H1 (cell line): ENCODE results near the gene FAM222B. TPM values are rescaled to one million over a fixed set of nuclear protein-coding genes. Genes with fewer than 3 reads are reported as not detected.

Experiments
- CTCF ChIA-PET: fragments of 300-600 bp; sonication (Branson Sonifier 250); formaldehyde crosslinking; loops from one replicate; lab custom pipeline; 2021; ENCODE audit not compliant: partially characterized antibody; lab: Charles Lee
- POLR2A ChIA-PET: fragments of 300-600 bp; sonication (Branson Sonifier 250); formaldehyde crosslinking; loops from one replicate; lab custom pipeline; 2021; ENCODE audit warnings: inconsistent platforms; ENCODE audit not compliant: partially characterized antibody; lab: Charles Lee
- DNase-seq, 2 experiments: peaks; one replicate each; pipeline versions ENCODE4 v3.0.0 to v3.0.0-alpha.2; 2010 to 2022; ENCODE audit warnings: low spot score in 2 of 2, low read depth in 1 of 2, mixed read lengths in 1 of 2
- FAIRE-seq: peaks from 2 replicates; lab custom pipeline; 2011; peaks lifted over from hg19 to GRCh38; lab: Jason Lieb, UNC
- H2AFZ ChIP-seq: 2 replicates; pipeline ENCODE4 v1.8.1; 2012; ENCODE audit warnings: low read length, inconsistent platforms
- H2AK5ac ChIP-seq: 2 replicates; pipeline ENCODE4 v1.6.1; 2013; ENCODE audit warnings: low read depth, low read length
- H2BK120ac ChIP-seq: replicated peaks from 2 replicates; pipeline ENCODE3; 2013; ENCODE audit warnings: low read depth, low read length, inconsistent platforms
- H2BK12ac ChIP-seq: 2 replicates; pipeline ENCODE4 v1.6.1; 2013; ENCODE audit warnings: low read depth, low read length
- H2BK15ac ChIP-seq: 2 replicates; pipeline ENCODE4 v1.6.1; 2013; ENCODE audit warnings: low read length
- H2BK20ac ChIP-seq: 2 replicates; pipeline ENCODE4 v1.6.1; 2013; ENCODE audit warnings: low read length
- H2BK5ac ChIP-seq: 2 replicates; pipeline ENCODE4 v1.6.1; 2013; ENCODE audit warnings: low read depth, low read length
- H3K14ac ChIP-seq: 2 replicates; pipeline ENCODE4 v1.6.1; 2013; ENCODE audit warnings: inconsistent platforms; ENCODE audit not compliant: insufficient read length
- H3K18ac ChIP-seq: 2 replicates; pipeline ENCODE4 v1.6.1; 2013; ENCODE audit warnings: low read length; ENCODE audit errors: extremely low read depth
- H3K23ac ChIP-seq: 2 replicates; pipeline ENCODE4 v1.6.1; 2013; ENCODE audit warnings: inconsistent platforms; ENCODE audit not compliant: insufficient read length
- H3K23me2 ChIP-seq: 2 replicates; pipeline ENCODE4 v1.6.1; 2013; ENCODE audit warnings: low read depth, low read length
- H3K27ac ChIP-seq: 2 replicates; pipeline ENCODE4 v1.6.1; 2011; ENCODE audit warnings: low read depth, low read length, inconsistent platforms
- H3K27me3 ChIP-seq, 4 experiments: replicated peaks in 1 of 4; 1 replicate in 1 of 4; 2 replicates in 3 of 4; pipeline versions ENCODE4 v1.6.1 to v1.8.1; 2011 to 2013; ENCODE audit warnings: low read length in 3 of 4, mild to moderate bottlenecking in 3 of 4, inconsistent platforms in 2 of 4, mixed read lengths in 2 of 4, moderate library complexity in 1 of 4; ENCODE audit not compliant: control insufficient read depth in 3 of 4, insufficient read depth in 3 of 4; ENCODE audit errors: extremely low read depth in 1 of 4
- H3K36me3 ChIP-seq, 4 experiments: 2 replicates each; pipeline versions ENCODE4 v1.6.1 to v1.8.1; 2011 to 2013; ENCODE audit warnings: mild to moderate bottlenecking in 4 of 4, low read length in 3 of 4, moderate library complexity in 2 of 4, control low read depth in 1 of 4, inconsistent platforms in 1 of 4; ENCODE audit not compliant: insufficient read depth in 4 of 4, control insufficient read depth in 2 of 4
- H3K4ac ChIP-seq: replicated peaks from 2 replicates; pipeline ENCODE3; 2013; ENCODE audit warnings: low read length, low read depth, mixed read lengths, inconsistent platforms; ENCODE audit not compliant: insufficient read length
- H3K4me1 ChIP-seq, 4 experiments: replicated peaks in 1 of 4; 1 replicate in 1 of 4; 2 replicates in 3 of 4; pipeline versions ENCODE4 v1.6.1 to v1.8.1; 2011 to 2013; ENCODE audit warnings: low read length in 3 of 4, inconsistent platforms in 2 of 4, mixed read lengths in 1 of 4; ENCODE audit not compliant: insufficient read depth in 4 of 4, control insufficient read depth in 3 of 4
- H3K4me2 ChIP-seq, 2 experiments: 2 replicates each; pipeline versions ENCODE4 v1.6.1 to v1.8.1; 2011 to 2013; ENCODE audit warnings: low read depth in 2 of 2, low read length in 2 of 2, control low read depth in 1 of 2, inconsistent platforms in 1 of 2, mild to moderate bottlenecking in 1 of 2; ENCODE audit not compliant: insufficient read depth in 1 of 2
- H3K4me3 ChIP-seq, 4 experiments: fragments of 200-600, 300-600 bp in 1 of 4; sonication (generic), shearing (Covaris generic), sonication (Bioruptor Twin) in 1 of 4; 2 replicates each; pipeline versions ENCODE4 v1.5.1 to v1.8.1; 2011 to 2016; ENCODE audit warnings: low read length in 4 of 4, low read depth in 3 of 4, control low read depth in 2 of 4, inconsistent platforms in 2 of 4, mild to moderate bottlenecking in 2 of 4, mixed read lengths in 1 of 4, moderate library complexity in 1 of 4; ENCODE audit not compliant: insufficient read depth in 2 of 4; ENCODE audit errors: extremely low read depth in 1 of 4
- H3K56ac ChIP-seq: replicated peaks from 2 replicates; pipeline ENCODE3; 2013; ENCODE audit warnings: low read depth, mild to moderate bottlenecking, mixed read lengths, low read length, inconsistent platforms; ENCODE audit not compliant: insufficient read length
- H3K79me1 ChIP-seq: 2 replicates; pipeline ENCODE4 v1.6.1; 2013; ENCODE audit warnings: low read depth, low read length, control low read depth
- H3K79me2 ChIP-seq, 2 experiments: 2 replicates each; pipeline versions ENCODE4 v1.6.1 to v1.8.1; 2012 to 2013; ENCODE audit warnings: low read length in 2 of 2, mild to moderate bottlenecking in 2 of 2, inconsistent platforms in 1 of 2; ENCODE audit not compliant: insufficient read depth in 2 of 2, control insufficient read depth in 1 of 2
- H3K9ac ChIP-seq, 4 experiments: replicated peaks in 1 of 4; 1 replicate in 1 of 4; 2 replicates in 3 of 4; pipeline versions ENCODE4 v1.6.1 to v1.8.1; 2011 to 2013; ENCODE audit warnings: low read depth in 3 of 4, low read length in 3 of 4, control low read depth in 2 of 4, mild to moderate bottlenecking in 2 of 4, moderate library complexity in 2 of 4, inconsistent platforms in 1 of 4; ENCODE audit errors: extremely low read depth in 1 of 4
- H3K9me3 ChIP-seq, 2 experiments: 2 replicates each; pipeline versions ENCODE4 v1.6.1 to v1.8.1; 2012 to 2013; ENCODE audit warnings: mild to moderate bottlenecking in 2 of 2, moderate library complexity in 2 of 2, control low read depth in 1 of 2, inconsistent platforms in 1 of 2, low read depth in 1 of 2, low read length in 1 of 2, mixed read lengths in 1 of 2; ENCODE audit not compliant: insufficient read depth in 2 of 2
- H4K20me1 ChIP-seq, 2 experiments: replicated peaks in 1 of 2; 2 replicates each; pipeline versions ENCODE3 to v1.8.1; 2011 to 2013; ENCODE audit warnings: inconsistent platforms in 2 of 2, low read length in 2 of 2, mild to moderate bottlenecking in 1 of 2; ENCODE audit not compliant: insufficient read depth in 2 of 2, control insufficient read depth in 1 of 2
- H4K5ac ChIP-seq: 2 replicates; pipeline ENCODE4 v1.6.1; 2013; ENCODE audit warnings: low read length, low read depth, mixed read lengths, inconsistent platforms; ENCODE audit not compliant: insufficient read length
- H4K8ac ChIP-seq: 2 replicates; pipeline ENCODE4 v1.8.0; 2013; ENCODE audit warnings: mild to moderate bottlenecking, moderate library complexity, low read length, inconsistent platforms; ENCODE audit not compliant: insufficient read depth; ENCODE audit errors: extremely low read depth
- H4K91ac ChIP-seq: replicated peaks from 2 replicates; pipeline ENCODE3; 2013; ENCODE audit warnings: low read length, mixed read lengths, inconsistent platforms; ENCODE audit not compliant: insufficient read length
- CHD1 ChIP-seq: IDR thresholded peaks from 2 replicates; pipeline ENCODE4 v1.6.1; 2012; ENCODE audit warnings: low read depth, low read length, improper control_type of control experiment
- FOSL1 ChIP-seq: IDR thresholded peaks from 2 replicates; pipeline ENCODE4 v1.6.1; 2011; ENCODE audit warnings: mild to moderate bottlenecking, low read depth, low read length, moderate library complexity; ENCODE audit not compliant: insufficient read depth
- GABPA ChIP-seq: IDR thresholded peaks from 2 replicates; pipeline ENCODE4 v1.6.1; 2011; ENCODE audit warnings: mild to moderate bottlenecking, low read length, moderate library complexity, borderline replicate concordance; ENCODE audit not compliant: insufficient read depth
- JUND ChIP-seq: IDR thresholded peaks from 2 replicates; pipeline ENCODE4 v1.6.1; 2011; ENCODE audit warnings: mild to moderate bottlenecking, improper control_type of control experiment, low read length
- NRF1 ChIP-seq: IDR thresholded peaks from 2 replicates; pipeline ENCODE4 v1.6.1; 2011; ENCODE audit warnings: mild to moderate bottlenecking, low read depth, low read length, improper control_type of control experiment
- PHF8 ChIP-seq: fragments of 200-600 bp; sonication (generic); conservative IDR thresholded peaks from 2 replicates; pipeline ENCODE4 v1.7.1; 2012; ENCODE audit warnings: low read depth, mild to moderate bottlenecking, inconsistent platforms, low read length, moderate library complexity
- POU5F1 ChIP-seq: IDR thresholded peaks from 2 replicates; pipeline ENCODE4 v1.6.1; 2011; ENCODE audit warnings: low read depth, mild to moderate bottlenecking, low read length, moderate library complexity
- RNF2 ChIP-seq: fragments of 200-900, 300-1000 bp; sonication (generic); IDR thresholded peaks from 2 replicates; pipeline ENCODE4 v1.7.1; 2016; ENCODE audit warnings: borderline replicate concordance, low read depth, mild to moderate bottlenecking, antibody characterized with exemption, low read length; ENCODE audit not compliant: poor library complexity, severe bottlenecking; ENCODE audit errors: missing control alignments
- TBP ChIP-seq: IDR thresholded peaks from 2 replicates; pipeline ENCODE4 v1.6.1; 2011; ENCODE audit warnings: low read depth, low read length, improper control_type of control experiment
- YY1 ChIP-seq: IDR thresholded peaks from 2 replicates; pipeline ENCODE4 v1.6.1; 2011; ENCODE audit warnings: low read depth, mild to moderate bottlenecking, low read length
- WGBS, 2 experiments: shearing (Covaris generic) in 1 of 2; methylation state at CpG; one replicate each; pipeline versions ENCODE4 v1.1.6 to v1.1.7; 2013 to 2015; ENCODE audit warnings: low lambda C conversion rate in 2 of 2, mixed read lengths in 2 of 2, inconsistent platforms in 1 of 2, low coverage in 1 of 2, missing lambda C conversion rate in 1 of 2; ENCODE audit not compliant: insufficient replicate concordance in 2 of 2, insufficient coverage in 1 of 2, insufficient read length in 1 of 2; ENCODE audit errors: extremely low coverage in 1 of 2, missing lambda C conversion rate in 1 of 2; 5-methylcytosine and 5-hydroxymethylcytosine counted together
- polyA plus RNA-seq, 7 experiments: library from polyadenylated mRNA; depleted of rRNA in 3 of 7; stranded (reverse) in 5 of 7; unstranded in 2 of 7; fragments of >200 nt in 5 of 7; fragments of 200-250 nt in 2 of 7; gene quantifications; 1 replicate in 5 of 7; 2 replicates in 1 of 7; 4 replicates in 1 of 7; pipeline versions ENCODE4 v1.2.1 to v1.2.3, GENCODE V29; 2011 to 2013; ENCODE audit warnings: missing spikeins in 2 of 7, mixed read lengths in 2 of 7
- total RNA-seq: library from RNA; stranded (reverse); fragmentation: NEBNext Ultra II Directional; extraction: Animal tissue kit (Norgen Biotek cat#: 25700); gene quantifications from 2 replicates; pipeline ENCODE4 v1.2.1, GENCODE V29; 2021
- TF ChIP-seq, protein P1 (sequence below): IDR thresholded peaks from 2 replicates; pipeline ENCODE4 v1.6.1; 2011; ENCODE audit warnings: low read length, improper control_type of control experiment
- TF ChIP-seq, protein P2 (sequence below): IDR thresholded peaks from 2 replicates; pipeline ENCODE4 v1.6.1; 2011; ENCODE audit warnings: low read depth, mild to moderate bottlenecking, low read length; ENCODE audit not compliant: insufficient read depth

FAM222B gene
- total and polyA plus RNA-seq, 2 of the 8 experiments (the other 6 are each of a cell fraction or from before 2014, with no cell fraction given) = 42.1 to 81.7 TPM

DNA sequence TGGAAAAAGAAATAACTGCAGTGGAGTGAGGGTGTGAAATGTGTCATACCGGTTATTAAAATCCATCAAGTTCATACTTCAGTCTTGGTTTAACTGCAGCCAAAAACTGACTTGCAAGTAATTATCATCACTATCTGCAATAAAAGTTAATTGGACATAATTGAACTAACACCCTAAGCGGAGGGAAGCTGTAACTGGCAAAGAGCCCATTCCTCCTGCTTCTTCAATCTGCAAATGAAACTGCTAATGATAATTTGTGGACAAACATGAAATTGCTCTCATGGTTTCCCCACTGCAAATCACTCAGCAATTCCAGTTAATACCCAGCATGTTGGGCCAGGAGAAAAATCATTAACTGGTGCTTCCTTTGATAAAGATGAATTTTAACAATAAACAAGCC lies 46.5 kb downstream of the FAM222B start:
- Histone ChIP-seq H3K4me1 (no peaks in the 10 kb centered on the region), H3K23ac (no peak overlapping the region), H3K23me2 (no peaks in the 10 kb centered on the region), H4K8ac (no peak overlapping the region), H3K4me3 (no peak overlapping the region), H4K91ac (no peak overlapping the region), H2BK120ac (no peak overlapping the region), H3K14ac (no peak overlapping the region), H4K20me1 (peaks cover 2 to 8% of the 10 kb centered on the region in 2 experiments), H2AK5ac (no peak overlapping the region), H3K79me1 (no peaks in the 10 kb centered on the region; the same call in none of the 2 replicates), H3K9me3 (no peaks in the 10 kb centered on the region), H2BK20ac (no peak overlapping the region), H3K9ac (no peak overlapping the region), H2AFZ (no peak overlapping the region), H4K5ac (no peak overlapping the region), H2BK5ac (no peak overlapping the region), H2BK15ac (no peak overlapping the region), H3K18ac (no peak overlapping the region), H3K56ac (no peak overlapping the region), H3K79me2 (peaks cover 8 to 86% of the 10 kb centered on the region in 2 experiments; a peak in 3 of 4 replicates), H3K36me3 (no peaks in the 10 kb centered on the region), H3K4me2 (no peak overlapping the region), H2BK12ac (no peak overlapping the region), H3K27ac (no peak overlapping the region), H3K4ac (no peak overlapping the region), H3K27me3 (no peaks in the 10 kb centered on the region)
- CTCF ChIA-PET = interaction anchor here (0.6 kb wide), 1 partner anchor 35 kb away, joined by 6 read pairs; no protein-coding TSS in a partner anchor
- 97% methylated on average over 2 of the region's 2 CpGs; no CpG with 5 or more reads in 1 of the 2 experiments for WGBS, 2 experiments
- DNase-seq = no peak
- POLR2A ChIA-PET = interaction anchor here (1.1 to 1.4 kb wide), 3 partner anchors 9 to 39 kb away, joined by 3 to 5 read pairs (median 4); no protein-coding TSS in a partner anchor
- no peak for FAIRE-seq
- no peak for TF ChIP-seq POU5F1
- no peak for TF ChIP-seq YY1
- TF ChIP-seq, protein P1, sequence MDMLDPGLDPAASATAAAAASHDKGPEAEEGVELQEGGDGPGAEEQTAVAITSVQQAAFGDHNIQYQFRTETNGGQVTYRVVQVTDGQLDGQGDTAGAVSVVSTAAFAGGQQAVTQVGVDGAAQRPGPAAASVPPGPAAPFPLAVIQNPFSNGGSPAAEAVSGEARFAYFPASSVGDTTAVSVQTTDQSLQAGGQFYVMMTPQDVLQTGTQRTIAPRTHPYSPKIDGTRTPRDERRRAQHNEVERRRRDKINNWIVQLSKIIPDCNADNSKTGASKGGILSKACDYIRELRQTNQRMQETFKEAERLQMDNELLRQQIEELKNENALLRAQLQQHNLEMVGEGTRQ = no peak
- no peak for TF ChIP-seq RNF2
- TF ChIP-seq, protein P2, sequence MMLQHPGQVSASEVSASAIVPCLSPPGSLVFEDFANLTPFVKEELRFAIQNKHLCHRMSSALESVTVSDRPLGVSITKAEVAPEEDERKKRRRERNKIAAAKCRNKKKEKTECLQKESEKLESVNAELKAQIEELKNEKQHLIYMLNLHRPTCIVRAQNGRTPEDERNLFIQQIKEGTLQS = no peak
- TF ChIP-seq TBP = no peak
- TF ChIP-seq JUND = no peak
- TF ChIP-seq CHD1 = no peak
- no peak for TF ChIP-seq NRF1
- TF ChIP-seq GABPA = no peak
- TF ChIP-seq PHF8 = no peak
- TF ChIP-seq FOSL1 = no peak
